Right atrium auricular region (tissue), 2 donors: ENCODE measurements around the gene RAPGEF4. TPM values are rescaled to one million over a fixed set of nuclear protein-coding genes. Genes with fewer than 3 reads are reported as not detected.

Experiments used
- DNase-seq: peaks from one replicate; pipeline ENCODE4 v3.0.0-alpha.2; 2019; ENCODE audit warnings: low spot score
- H3K27ac ChIP-seq, 2 donors: fragments of 200-600 bp; sonication (generic); 1 replicate in 1 of 2; 2 replicates in 1 of 2; pipeline ENCODE4 v1.5.1; 2016 to 2019
- H3K27me3 ChIP-seq, 2 donors: fragments of 200-600 bp; sonication (generic); one replicate each; pipeline versions ENCODE4 v1.5.1 to v1.6.0; 2017 to 2019
- H3K36me3 ChIP-seq: fragments of 200-600 bp; sonication (generic); one replicate; pipeline ENCODE4 v1.5.1; 2016
- H3K4me1 ChIP-seq, 2 donors: fragments of 200-600 bp; sonication (generic); one replicate each; pipeline versions ENCODE4 v1.5.1 to v1.6.0; 2017 to 2019
- H3K4me3 ChIP-seq, 2 donors: fragments of 200-600 bp; sonication (generic); 1 replicate in 1 of 2; 2 replicates in 1 of 2; pipeline ENCODE4 v1.5.1; 2017 to 2019; ENCODE audit warnings: mild to moderate bottlenecking in 1 of 2, moderate library complexity in 1 of 2
- H3K9me3 ChIP-seq, 2 donors: fragments of 200-600 bp; sonication (generic); one replicate each; pipeline ENCODE4 v1.5.1; 2019
- CTCF ChIP-seq, 2 donors: fragments of 200-600 bp; sonication (generic); IDR thresholded peaks; one replicate each; pipeline ENCODE4 v1.5.1; 2019; ENCODE audit warnings: antibody characterized with exemption in 2 of 2
- total RNA-seq, 2 donors: library from RNA; depleted of rRNA; stranded (reverse); fragments of >200 nt; gene quantifications; one replicate each; pipeline ENCODE4 v1.1.0, GENCODE V29; 2016

Gene RAPGEF4
- total RNA-seq, 2 donors from 2014 or later: 6.2 to 14.1 TPM

- Histone ChIP-seq H3K4me1 (no peaks in the 10 kb centered on the region), H3K9me3 (no peaks in the 10 kb centered on the region), H3K27me3 (no peaks in the 10 kb centered on the region), H3K27ac (no peak overlapping the region), H3K4me3 (no peak overlapping the region), H3K36me3 (no peaks in the 10 kb centered on the region)
- no peak for DNase-seq
- no peak for TF ChIP-seq CTCF (IDR thresholded peaks at IDR 0.05)
These were observed 32.8 kb downstream of the RAPGEF4 start for GRCh38 chr2:172768401-172768800.

GRCh38 chr2:172769879-172770278 lies 34.2 kb downstream of the RAPGEF4 start:
- TF ChIP-seq CTCF (IDR thresholded peaks at IDR 0.05): no peak
- no peak for DNase-seq
- no peak overlapping the region for H3K27ac ChIP-seq
- no peaks in the 10 kb centered on the region for H3K27me3 ChIP-seq
- H3K4me1 ChIP-seq: no peaks in the 10 kb centered on the region
- H3K36me3 ChIP-seq: no peaks in the 10 kb centered on the region
- H3K9me3 ChIP-seq: no peaks in the 10 kb centered on the region
- H3K4me3 ChIP-seq: no peak overlapping the region

GRCh38 chr2:172770887-172771286 lies 35.2 kb downstream of the RAPGEF4 start:
- Histone ChIP-seq H3K36me3 (no peaks in the 10 kb centered on the region), H3K27ac (no peak overlapping the region)
- no peak for TF ChIP-seq CTCF (IDR thresholded peaks at IDR 0.05)

GRCh38 chr2:172772633-172773032 lies 37.0 kb downstream of the RAPGEF4 start:
- Histone ChIP-seq H3K27me3 (no peaks in the 10 kb centered on the region), H3K9me3 (no peaks in the 10 kb centered on the region), H3K4me3 (no peak overlapping the region), H3K4me1 (no peaks in the 10 kb centered on the region), H3K36me3 (no peaks in the 10 kb centered on the region), H3K27ac (no peak overlapping the region)
- no peak for DNase-seq
- no peak for TF ChIP-seq CTCF (IDR thresholded peaks at IDR 0.05)

More at GRCh38 chr2:172770887-172771286, 35.2 kb downstream of the RAPGEF4 start:
- Histone ChIP-seq H3K4me3 (no peak overlapping the region), H3K4me1 (no peaks in the 10 kb centered on the region), H3K9me3 (no peaks in the 10 kb centered on the region), H3K27me3 (no peaks in the 10 kb centered on the region)
- DNase-seq: no peak

GRCh38 chr2:172774302-172774701 lies 38.7 kb downstream of the RAPGEF4 start:
- no peak overlapping the region for H3K27ac ChIP-seq
- TF ChIP-seq CTCF (IDR thresholded peaks at IDR 0.05): no peak

GRCh38 chr2:172775319-172775718 lies 39.7 kb downstream of the RAPGEF4 start:
- no peak overlapping the region for H3K27ac ChIP-seq
- no peaks in the 10 kb centered on the region for H3K9me3 ChIP-seq
- H3K36me3 ChIP-seq: no peaks in the 10 kb centered on the region
- DNase-seq: no peak
- TF ChIP-seq CTCF (IDR thresholded peaks at IDR 0.05): no peak
- no peak overlapping the region for H3K4me3 ChIP-seq
- no peaks in the 10 kb centered on the region for H3K27me3 ChIP-seq
- H3K4me1 ChIP-seq: no peaks in the 10 kb centered on the region

More at GRCh38 chr2:172774302-172774701, 38.7 kb downstream of the RAPGEF4 start:
- no peaks in the 10 kb centered on the region for H3K27me3 ChIP-seq
- no peaks in the 10 kb centered on the region for H3K4me1 ChIP-seq
- no peaks in the 10 kb centered on the region for H3K36me3 ChIP-seq
- DNase-seq: no peak
- H3K4me3 ChIP-seq: no peak overlapping the region
- no peaks in the 10 kb centered on the region for H3K9me3 ChIP-seq
